ENCODE measurements around the gene SLC24A3.

SLC24A3 gene

GRCh38 chr20:19241440-19241839 lies 29.0 kb downstream of the SLC24A3 start:
- DNase-seq (ENCODE audit: low read depth): no peak

GRCh38 chr20:19244291-19244690 lies 31.8 kb downstream of the SLC24A3 start:
- DNase-seq (ENCODE audit: low read depth): no peak

- no peak for DNase-seq (ENCODE audit: low read depth)
These were observed 36.9 kb downstream of the SLC24A3 start for GRCh38 chr20:19249106-19249879.

DNA sequence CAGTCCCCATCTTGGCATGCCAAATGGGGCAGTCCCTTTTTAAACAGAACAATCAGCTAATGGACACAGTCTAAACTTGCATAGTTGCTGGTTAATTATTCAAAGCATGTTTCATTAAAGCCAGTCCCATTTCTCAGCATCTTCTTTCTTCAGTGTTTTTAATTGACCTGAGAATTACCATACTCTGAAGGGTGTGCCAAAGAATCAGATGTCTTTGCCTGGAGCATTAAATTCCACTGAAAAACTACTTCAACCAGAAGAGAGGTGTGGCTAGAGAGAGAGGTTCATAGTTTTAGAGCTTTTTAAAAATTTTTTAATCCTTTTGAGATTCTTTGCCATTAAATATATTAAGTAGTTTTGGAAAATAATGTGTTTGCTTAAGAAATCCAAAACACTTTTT lies 37.9 kb downstream of the SLC24A3 start:
- no peak for DNase-seq (ENCODE audit: low read depth)

- no peak for DNase-seq (ENCODE audit: low read depth)
These were observed 39.1 kb downstream of the SLC24A3 start for GRCh38 chr20:19251506-19251905.

GRCh38 chr20:19251958-19252357 lies 39.5 kb downstream of the SLC24A3 start:
- no peak for DNase-seq (ENCODE audit: low read depth)

DNA sequence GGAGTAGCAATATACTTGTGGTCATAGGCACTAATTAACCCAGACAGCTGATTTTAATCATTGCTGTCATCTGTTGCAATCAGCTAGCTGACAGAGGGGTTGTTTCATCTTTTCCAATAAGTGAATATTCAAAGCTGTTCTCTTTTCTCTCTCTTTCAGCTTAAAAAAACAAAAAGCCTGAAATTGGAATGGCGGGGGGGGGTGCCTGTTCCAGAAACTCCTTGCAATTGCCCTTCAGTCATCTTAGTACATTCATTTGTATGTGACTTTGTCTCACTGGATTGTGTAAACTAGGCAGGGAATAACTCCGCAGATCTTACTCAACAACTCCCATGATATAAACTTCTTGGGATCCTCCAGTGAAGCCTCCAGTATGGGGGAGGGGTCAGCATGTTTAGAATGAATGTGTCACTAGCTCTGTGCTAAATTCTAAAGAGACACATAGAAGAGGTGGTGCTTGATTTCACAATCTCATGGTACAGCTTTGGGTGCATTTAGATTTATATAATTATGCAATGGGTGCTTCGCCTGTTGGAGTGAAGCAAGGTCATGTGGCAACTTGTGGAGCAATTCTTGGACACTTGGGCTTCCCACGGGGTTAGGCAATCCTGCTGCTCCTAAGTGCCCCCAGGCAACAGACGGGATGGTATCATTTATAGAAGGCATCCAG lies 40.1 kb downstream of the SLC24A3 start:
- DNase-seq (ENCODE audit: low read depth): no peak

DNA sequence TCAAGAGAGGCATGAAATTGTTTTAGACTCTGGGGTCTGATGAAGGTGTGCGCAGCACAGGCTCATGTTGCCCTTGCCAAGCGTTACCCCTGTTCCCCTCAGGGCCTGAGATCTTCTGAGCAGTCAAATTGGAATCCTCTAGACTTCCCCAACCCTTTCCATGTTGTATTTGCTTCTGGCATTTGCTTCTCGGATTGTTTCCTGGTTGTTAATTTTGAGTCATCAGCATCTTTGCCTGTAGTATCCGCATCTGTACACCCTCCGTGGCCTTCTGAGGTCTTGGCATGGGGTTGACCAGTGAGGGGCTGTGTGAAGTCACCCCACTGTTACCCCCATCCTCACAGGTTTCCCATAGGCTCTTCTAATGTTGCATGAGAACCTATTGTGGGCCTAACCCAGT lies 40.9 kb downstream of the SLC24A3 start:
- DNase-seq (ENCODE audit: low read depth): no peak

GRCh38 chr20:19253916-19254820 lies 41.7 kb downstream of the SLC24A3 start:
- DNase-seq (ENCODE audit: low read depth): no peak

GRCh38 chr20:19254956-19255355 lies 42.5 kb downstream of the SLC24A3 start:
- DNase-seq (ENCODE audit: low read depth): no peak

DNA sequence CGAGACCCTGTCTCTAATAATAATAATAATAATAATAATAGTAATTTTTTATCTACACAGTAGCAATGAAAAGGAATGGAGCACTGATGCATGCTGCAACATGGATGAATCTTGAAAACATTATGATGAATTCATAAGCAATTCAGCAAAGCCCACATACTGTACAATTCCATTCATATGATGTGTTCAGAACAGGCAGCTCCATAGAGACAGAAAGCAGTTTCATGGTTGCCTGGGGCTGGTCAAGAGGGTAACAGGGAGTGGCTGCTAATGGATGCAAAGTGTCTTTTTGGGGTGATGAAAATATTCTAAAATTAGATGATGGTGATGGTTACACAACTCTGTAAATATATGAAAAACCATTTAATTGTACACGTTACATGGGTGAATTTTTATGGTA lies 43.6 kb downstream of the SLC24A3 start:
- no peak for DNase-seq (ENCODE audit: low read depth)

DNA sequence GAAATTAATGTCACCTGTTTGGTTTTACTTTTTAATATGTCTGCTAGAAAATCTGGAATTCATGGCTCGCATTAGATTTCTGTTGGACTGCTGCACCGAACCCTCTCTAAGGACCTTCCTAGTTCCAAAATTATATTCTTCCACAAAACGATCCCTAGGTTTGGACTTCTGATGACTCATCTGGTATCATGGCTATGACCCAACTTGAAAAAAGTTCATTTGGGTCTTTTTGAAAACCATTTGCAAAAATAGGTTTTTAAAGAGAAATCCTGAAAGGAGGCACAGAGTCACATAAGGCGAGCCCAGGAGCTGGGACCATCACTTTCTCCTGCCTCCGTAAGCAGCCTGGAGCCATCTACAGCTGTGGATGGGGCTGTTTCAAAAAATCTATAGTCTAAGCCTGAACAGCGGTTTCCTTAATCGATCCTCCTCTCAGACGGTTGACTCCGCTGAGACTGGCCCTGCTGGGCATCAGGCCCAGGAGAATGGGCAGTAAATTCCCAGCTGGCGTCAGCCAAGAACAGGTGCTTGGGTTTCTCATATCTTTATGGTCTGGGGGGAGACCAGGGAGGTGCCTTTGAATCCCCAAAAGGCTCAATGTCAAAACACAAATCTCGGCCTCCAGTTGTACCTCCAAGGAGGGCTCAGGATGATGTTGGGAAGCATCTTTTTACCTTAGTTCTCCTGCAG lies 44.6 kb downstream of the SLC24A3 start:
- DNase-seq (ENCODE audit: low read depth): no peak

DNA sequence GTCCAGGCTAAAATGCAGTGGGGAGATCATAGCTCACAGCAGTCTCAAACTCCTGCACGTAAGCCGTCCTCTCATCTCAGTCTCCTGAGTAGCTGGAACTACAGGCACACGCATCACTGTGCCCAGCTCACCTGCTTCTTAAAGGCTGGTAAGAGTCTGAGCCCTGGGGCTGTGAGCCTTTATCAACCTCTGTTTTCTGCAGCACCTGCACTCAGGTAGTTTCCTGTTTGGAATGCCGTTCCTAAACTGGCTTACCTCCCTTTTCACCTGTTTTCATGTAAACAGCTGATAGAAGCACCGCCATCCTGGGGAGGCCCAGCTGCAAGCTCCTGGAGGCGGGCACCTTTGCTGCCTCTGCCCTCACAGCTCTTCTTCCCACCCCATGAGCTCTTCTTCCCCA lies 45.4 kb downstream of the SLC24A3 start:
- DNase-seq (ENCODE audit: low read depth): no peak

- DNase-seq (ENCODE audit: low read depth): no peak
These were observed 46.7 kb downstream of the SLC24A3 start for GRCh38 chr20:19259141-19259591.

DNA sequence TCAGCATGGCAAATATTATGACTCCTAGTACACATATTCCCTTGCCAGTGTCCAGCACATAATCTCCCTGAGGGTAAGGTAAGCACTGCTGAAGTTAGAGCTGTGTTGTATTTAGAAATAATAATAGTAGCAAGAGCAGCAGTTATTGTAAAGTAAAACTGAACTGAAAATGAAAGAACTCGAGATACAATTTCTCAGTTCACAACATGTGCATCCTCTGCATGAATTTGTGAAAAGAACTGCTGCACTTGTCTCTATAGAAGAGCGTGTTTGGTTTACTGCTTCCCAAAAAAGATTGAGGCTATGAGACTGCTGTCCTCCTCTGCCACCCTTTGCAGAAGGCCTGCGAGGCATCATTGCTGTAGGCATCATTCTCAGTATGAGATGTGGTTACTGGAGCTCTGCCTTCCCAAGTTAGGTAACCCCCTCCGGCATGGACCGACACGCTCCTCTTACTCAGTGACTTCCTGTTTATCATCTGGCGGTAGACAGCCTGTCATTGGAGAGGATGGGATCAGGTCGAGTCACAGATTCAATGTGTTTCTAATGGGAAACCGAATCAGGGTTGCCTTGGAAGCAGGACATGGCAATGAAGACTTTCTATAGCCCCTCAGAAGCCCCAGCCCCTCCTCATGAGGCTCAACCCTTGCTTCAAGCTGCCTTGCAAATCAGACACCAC lies 48.1 kb downstream of the SLC24A3 start:
- DNase-seq (ENCODE audit: low read depth): no peak

DNA sequence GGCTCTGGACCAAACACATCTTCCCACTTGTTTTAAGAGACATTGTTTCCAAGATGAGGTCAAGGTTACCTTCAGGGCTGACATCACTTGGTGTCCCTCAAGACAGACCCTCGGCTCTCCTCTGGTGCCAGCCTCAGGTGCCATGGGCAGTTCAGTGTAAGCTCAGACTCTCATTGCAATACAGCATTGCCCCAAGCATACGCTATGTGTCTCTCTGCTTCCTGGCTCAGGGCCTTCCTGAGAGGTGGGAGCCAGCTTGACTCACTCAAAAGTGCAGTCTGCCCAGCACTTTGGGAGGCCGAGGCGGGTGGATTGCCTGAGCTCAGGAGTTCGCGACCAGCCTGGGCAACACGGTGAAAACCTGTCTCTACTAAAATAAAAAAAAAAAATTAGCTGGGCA lies 51.7 kb downstream of the SLC24A3 start:
- no peak for DNase-seq (ENCODE audit: low read depth)

- DNase-seq (ENCODE audit: low read depth): no peak
These were observed 53.4 kb downstream of the SLC24A3 start for GRCh38 chr20:19265646-19266374.

DNA sequence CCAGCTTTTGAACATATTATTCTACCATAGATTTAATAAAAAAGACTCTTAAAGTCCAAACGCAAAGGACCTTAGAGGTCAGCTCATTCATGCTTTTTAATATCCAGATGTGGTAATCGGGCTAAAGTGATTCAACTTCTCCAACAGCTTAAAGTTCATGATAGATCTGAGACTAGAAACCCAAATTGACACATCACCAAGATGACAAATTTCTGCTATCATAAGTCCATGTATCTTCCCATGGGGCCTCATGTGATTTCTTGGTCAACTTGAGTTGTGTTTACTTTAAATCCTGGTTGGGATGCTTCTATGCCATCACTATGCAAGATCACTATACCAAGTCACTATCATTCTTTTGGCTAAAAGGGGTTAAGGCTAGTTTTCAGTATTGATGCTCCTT lies 56.0 kb downstream of the SLC24A3 start:
- no peak for DNase-seq (ENCODE audit: low read depth)

- no peak for DNase-seq (ENCODE audit: low read depth)
These were observed 57.4 kb downstream of the SLC24A3 start for GRCh38 chr20:19269737-19270340.
